Body of pancreas (tissue), 4 donors: ENCODE results near the gene DCXR.

Experiments
- POLR2A ChIP-seq, 3 donors: fragments of 450-650 bp; IDR thresholded peaks; one replicate each; pipeline ENCODE4 v1.6.1; 2016; ENCODE audit warnings: antibody characterized with exemption in 3 of 3, mild to moderate bottlenecking in 2 of 3
- TF ChIP-seq, protein P1 (sequence below), 7 experiments: fragments of 450-650 bp in 4 of 7; fragments of 200-600 bp in 3 of 7; sonication (generic) in 3 of 7; IDR thresholded peaks; one replicate each; pipeline ENCODE4 v1.5.1; 2016 to 2019; ENCODE audit warnings: antibody characterized with exemption in 7 of 7

DNA sequence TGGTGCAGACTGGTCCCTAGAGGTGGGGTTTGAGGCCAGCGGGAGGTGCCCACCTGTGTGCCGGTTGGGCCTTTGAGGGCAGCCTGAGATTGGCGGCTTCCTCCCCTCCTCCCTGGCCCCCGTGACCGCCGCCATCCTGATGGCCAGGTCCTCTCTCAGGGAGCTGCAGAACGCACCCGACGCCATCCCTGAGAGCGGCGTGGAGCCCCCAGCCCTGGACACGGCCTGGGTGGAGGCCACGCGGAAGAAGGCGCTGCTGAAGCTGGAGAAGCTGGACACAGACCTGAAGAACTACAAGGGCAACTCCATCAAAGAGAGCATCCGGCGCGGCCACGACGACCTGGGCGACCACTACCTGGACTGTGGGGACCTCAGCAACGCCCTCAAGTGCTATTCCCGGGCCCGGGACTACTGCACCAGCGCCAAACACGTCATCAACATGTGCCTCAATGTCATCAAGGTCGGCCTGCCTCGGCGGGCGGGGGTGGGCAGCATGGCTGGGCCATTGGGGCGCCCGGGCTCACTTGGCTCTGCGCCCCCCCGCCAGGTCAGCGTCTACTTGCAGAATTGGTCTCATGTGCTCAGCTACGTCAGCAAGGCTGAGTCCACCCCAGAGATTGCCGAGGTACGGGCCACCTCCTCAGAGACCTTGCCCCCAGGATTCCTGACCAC is 17.0 kb upstream of the DCXR start:
- TF ChIP-seq, protein P1, sequence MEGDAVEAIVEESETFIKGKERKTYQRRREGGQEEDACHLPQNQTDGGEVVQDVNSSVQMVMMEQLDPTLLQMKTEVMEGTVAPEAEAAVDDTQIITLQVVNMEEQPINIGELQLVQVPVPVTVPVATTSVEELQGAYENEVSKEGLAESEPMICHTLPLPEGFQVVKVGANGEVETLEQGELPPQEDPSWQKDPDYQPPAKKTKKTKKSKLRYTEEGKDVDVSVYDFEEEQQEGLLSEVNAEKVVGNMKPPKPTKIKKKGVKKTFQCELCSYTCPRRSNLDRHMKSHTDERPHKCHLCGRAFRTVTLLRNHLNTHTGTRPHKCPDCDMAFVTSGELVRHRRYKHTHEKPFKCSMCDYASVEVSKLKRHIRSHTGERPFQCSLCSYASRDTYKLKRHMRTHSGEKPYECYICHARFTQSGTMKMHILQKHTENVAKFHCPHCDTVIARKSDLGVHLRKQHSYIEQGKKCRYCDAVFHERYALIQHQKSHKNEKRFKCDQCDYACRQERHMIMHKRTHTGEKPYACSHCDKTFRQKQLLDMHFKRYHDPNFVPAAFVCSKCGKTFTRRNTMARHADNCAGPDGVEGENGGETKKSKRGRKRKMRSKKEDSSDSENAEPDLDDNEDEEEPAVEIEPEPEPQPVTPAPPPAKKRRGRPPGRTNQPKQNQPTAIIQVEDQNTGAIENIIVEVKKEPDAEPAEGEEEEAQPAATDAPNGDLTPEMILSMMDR (IDR thresholded peaks at IDR 0.05), result no peak
- no peak for TF ChIP-seq POLR2A (IDR thresholded peaks at IDR 0.05)
